Activated naive CD4-positive, alpha-beta T cell treated with anti-CD3 and anti-CD28 coated beads, Interleukin-2, amount 10 ng/mL, durations not matched to agents 7 days and 5 days (primary cell): ENCODE measurements around the gene UFC1.

Experiments
- CTCF ChIA-PET: fragments of 350-600 bp; sonication (Branson Sonifier 250); formaldehyde crosslinking; loops from one replicate; lab custom pipeline; 2021; ENCODE audit warnings: antibody characterized with exemption; lab: Charles Lee
- DNase-seq: peaks from one replicate; pipeline ENCODE4 v3.0.0-alpha.2; 2020
- H3K27ac Mint-ChIP-seq: one replicate; pipeline ENCODE4 v1.8.0; 2021; ENCODE audit warnings: mild to moderate bottlenecking, moderate library complexity, mixed read lengths
- H3K27me3 Mint-ChIP-seq: one replicate; pipeline ENCODE4 v1.8.0; 2021; ENCODE audit warnings: mild to moderate bottlenecking, mixed read lengths
- H3K36me3 Mint-ChIP-seq: one replicate; pipeline ENCODE4 v1.8.0; 2021; ENCODE audit warnings: mixed read lengths
- H3K4me1 Mint-ChIP-seq: one replicate; pipeline ENCODE4 v1.8.0; 2021; ENCODE audit warnings: mixed read lengths
- H3K4me3 Mint-ChIP-seq: one replicate; pipeline ENCODE4 v1.8.0; 2021; ENCODE audit warnings: mild to moderate bottlenecking, moderate library complexity, mixed read lengths
- H3K9me3 Mint-ChIP-seq: one replicate; pipeline ENCODE4 v1.8.0; 2021; ENCODE audit warnings: mixed read lengths

UFC1 gene

GRCh38 chr1:161196521-161197451, 43.0 kb downstream of the UFC1 start:
- no peak overlapping the region for H3K4me3 Mint-ChIP-seq

GRCh38 chr1:161197560-161198193, 43.9 kb downstream of the UFC1 start:
- DNase-seq = no peak
- Mint-ChIP-seq H3K36me3 (peaks cover 3% of the 10 kb centered on the region), H3K9me3 (no peaks in the 10 kb centered on the region), H3K4me3 (no peak overlapping the region), H3K27me3 (no peaks in the 10 kb centered on the region), H3K27ac (no peak overlapping the region), H3K4me1 (peaks cover 70% of the 10 kb centered on the region)
- CTCF ChIA-PET = interaction anchor here (1.4 kb wide), 1 partner anchor 12 kb away, joined by 5 read pairs; no protein-coding TSS in a partner anchor

More at GRCh38 chr1:161196521-161197451, 43.0 kb downstream of the UFC1 start:
- no peaks in the 10 kb centered on the region for H3K36me3 Mint-ChIP-seq
- H3K4me1 Mint-ChIP-seq = peaks cover 70% of the 10 kb centered on the region
- CTCF ChIA-PET = interaction anchor here (1.4 kb wide), 1 partner anchor 11 kb away, joined by 5 read pairs; no protein-coding TSS in a partner anchor
- no peak for DNase-seq
- peak overlapping the region; percentile 55 for H3K27ac Mint-ChIP-seq
- H3K9me3 Mint-ChIP-seq = no peaks in the 10 kb centered on the region
- no peaks in the 10 kb centered on the region for H3K27me3 Mint-ChIP-seq

- Mint-ChIP-seq H3K36me3 (peaks cover 7% of the 10 kb centered on the region), H3K9me3 (no peaks in the 10 kb centered on the region), H3K4me1 (peaks cover 69% of the 10 kb centered on the region), H3K27me3 (no peaks in the 10 kb centered on the region), H3K27ac (no peak overlapping the region), H3K4me3 (no peak overlapping the region)
- CTCF ChIA-PET = interaction anchor here (1.4 kb wide), 1 partner anchor 12 kb away, joined by 4 read pairs; no protein-coding TSS in a partner anchor
- no peak for DNase-seq
Observed at GRCh38 chr1:161198194-161198896, 44.6 kb downstream of the UFC1 start.

- CTCF ChIA-PET = interaction anchor here (1.4 kb wide), 1 partner anchor 12 kb away, joined by 4 read pairs; no protein-coding TSS in a partner anchor
- H3K36me3 Mint-ChIP-seq = peaks cover 13% of the 10 kb centered on the region
- no peak within 1 kb of the TSS for H3K4me3 Mint-ChIP-seq
- no peaks in the 10 kb centered on the region for H3K9me3 Mint-ChIP-seq
- peak within 1 kb of the TSS; percentile 97 for H3K27ac Mint-ChIP-seq
- peaks cover 74% of the 10 kb centered on the region for H3K4me1 Mint-ChIP-seq
- H3K27me3 Mint-ChIP-seq = no peaks in the 10 kb centered on the region
- DNase-seq = no peak
Observed at GRCh38 chr1:161198897-161199431, 45.2 kb downstream of the UFC1 start, which contains the start of gene ADAMTS4. ADAMTS4 (minus strand) TSS chr1:161199054; CDS start chr1:161198627, 427 bp downstream.

GRCh38 chr1:161199506-161200139, 45.8 kb downstream of the UFC1 start:
- Mint-ChIP-seq H3K9me3 (no peaks in the 10 kb centered on the region), H3K27me3 (no peaks in the 10 kb centered on the region), H3K4me3 (no peak overlapping the region), H3K27ac (peak overlapping the region; percentile 97), H3K4me1 (peaks cover 80% of the 10 kb centered on the region), H3K36me3 (peaks cover 19% of the 10 kb centered on the region)
- DNase-seq = no peak
- CTCF ChIA-PET = interaction anchor here (1.4 kb wide), 1 partner anchor 13 kb away, joined by 4 read pairs; no protein-coding TSS in a partner anchor

GRCh38 chr1:161200421-161200991, 46.7 kb downstream of the UFC1 start:
- Mint-ChIP-seq H3K9me3 (no peaks in the 10 kb centered on the region), H3K4me1 (peaks cover 78% of the 10 kb centered on the region), H3K36me3 (peaks cover 27% of the 10 kb centered on the region), H3K27me3 (no peaks in the 10 kb centered on the region), H3K4me3 (peak overlapping the region; percentile 39), H3K27ac (peak overlapping the region; percentile 97)
- CTCF ChIA-PET = interaction anchor here (0.6 to 7.6 kb wide), 6 partner anchors 8 to 182 kb away, joined by 3 to 42 read pairs (median 18); partner anchors contain the start of genes PPOX and TOMM40L
- peak; percentile 36 for DNase-seq

GRCh38 chr1:161200992-161201835, 47.4 kb downstream of the UFC1 start:
- peaks cover 82% of the 10 kb centered on the region for H3K4me1 Mint-ChIP-seq
- H3K9me3 Mint-ChIP-seq = no peaks in the 10 kb centered on the region
- CTCF ChIA-PET = interaction anchor here (0.6 to 7.6 kb wide), 7 partner anchors 8 to 181 kb away, joined by 3 to 42 read pairs (median 12); partner anchors contain the start of genes PPOX and TOMM40L
- peaks cover 34% of the 10 kb centered on the region for H3K36me3 Mint-ChIP-seq
- peak overlapping the region; percentile 97 for H3K27ac Mint-ChIP-seq
- DNase-seq = peak; percentile 32
- peak overlapping the region; percentile 94 for H3K4me3 Mint-ChIP-seq
- H3K27me3 Mint-ChIP-seq = no peaks in the 10 kb centered on the region

GRCh38 chr1:161201836-161202712, 48.3 kb downstream of the UFC1 start, which contains the start of gene NDUFS2:
NDUFS2 (plus strand) TSS chr1:161202367; CDS start chr1:161202386, 19 bp downstream.
- Mint-ChIP-seq H3K4me1 (peaks cover 84% of the 10 kb centered on the region), H3K36me3 (peaks cover 42% of the 10 kb centered on the region), H3K27ac (peak within 1 kb of the TSS; percentile 97), H3K9me3 (no peaks in the 10 kb centered on the region), H3K27me3 (no peaks in the 10 kb centered on the region), H3K4me3 (peak within 1 kb of the TSS; percentile 94)
- CTCF ChIA-PET = interaction anchor here (1.1 to 7.6 kb wide), 8 partner anchors 9 to 180 kb away, joined by 3 to 42 read pairs (median 9); partner anchors contain the start of genes PPOX and TOMM40L
- peak; percentile 99 for DNase-seq

- peaks cover 65% of the 10 kb centered on the region for H3K4me1 Mint-ChIP-seq
- no peaks in the 10 kb centered on the region for H3K9me3 Mint-ChIP-seq
- CTCF ChIA-PET = interaction anchor here (0.9 to 7.6 kb wide), 6 partner anchors 11 to 176 kb away, joined by 3 to 42 read pairs (median 8); partner anchors contain the start of gene TOMM40L
- no peaks in the 10 kb centered on the region for H3K27me3 Mint-ChIP-seq
- peaks cover 71% of the 10 kb centered on the region for H3K36me3 Mint-ChIP-seq
- no peak overlapping the region for H3K27ac Mint-ChIP-seq
- H3K4me3 Mint-ChIP-seq = no peak overlapping the region
- no peak for DNase-seq
Observed at GRCh38 chr1:161206411-161207140, 52.8 kb downstream of the UFC1 start.

- CTCF ChIA-PET = interaction anchor here (1.3 to 7.6 kb wide), 3 partner anchors 10 to 19 kb away, joined by 3 to 42 read pairs (median 4); partner anchors contain the start of gene TOMM40L
- DNase-seq = no peak
- Mint-ChIP-seq H3K36me3 (peaks cover 76% of the 10 kb centered on the region), H3K4me1 (peaks cover 59% of the 10 kb centered on the region), H3K27me3 (no peaks in the 10 kb centered on the region), H3K4me3 (no peak overlapping the region), H3K27ac (no peak overlapping the region), H3K9me3 (no peaks in the 10 kb centered on the region)
Observed at GRCh38 chr1:161207173-161207572, 53.4 kb downstream of the UFC1 start.
